ENCODE measurements around the gene SLC12A7.

The SLC12A7 gene

GRCh38 chr5:1045960-1046560 is 65.8 kb downstream of the SLC12A7 start:
- no peak for DNase-seq

GRCh38 chr5:1044117-1044516 is 67.7 kb downstream of the SLC12A7 start:
- no peak for DNase-seq

- no peak for DNase-seq
These were observed 68.5 kb downstream of the SLC12A7 start for GRCh38 chr5:1043327-1043726.

GRCh38 chr5:1042626-1043025 is 69.2 kb downstream of the SLC12A7 start:
- no peak for DNase-seq

GRCh38 chr5:1041225-1042143 is 70.4 kb downstream of the SLC12A7 start:
- no peak for DNase-seq

GRCh38 chr5:1040571-1040970 is 71.3 kb downstream of the SLC12A7 start:
- no peak for DNase-seq

- no peak for DNase-seq
These were observed 72.1 kb downstream of the SLC12A7 start for GRCh38 chr5:1039706-1040260.

GRCh38 chr5:1039210-1039548 is 72.7 kb downstream of the SLC12A7 start:
- DNase-seq = no peak

- DNase-seq = no peak
These were observed 73.2 kb downstream of the SLC12A7 start for GRCh38 chr5:1038417-1039209.

- no peak for DNase-seq
These were observed 74.0 kb downstream of the SLC12A7 start for GRCh38 chr5:1037671-1038416.

- DNase-seq = no peak
These were observed 74.7 kb downstream of the SLC12A7 start for GRCh38 chr5:1037123-1037670.

GRCh38 chr5:1036504-1037122 is 75.2 kb downstream of the SLC12A7 start:
- DNase-seq = no peak

- no peak for DNase-seq
These were observed 76.2 kb downstream of the SLC12A7 start for GRCh38 chr5:1035421-1036405.

- DNase-seq = no peak
These were observed 76.9 kb downstream of the SLC12A7 start for GRCh38 chr5:1034986-1035385.

- no peak for DNase-seq
These were observed 77.4 kb downstream of the SLC12A7 start for GRCh38 chr5:1034421-1034905.

GRCh38 chr5:1033606-1034420 is 78.0 kb downstream of the SLC12A7 start:
- DNase-seq = no peak

GRCh38 chr5:1033178-1033577 is 78.7 kb downstream of the SLC12A7 start:
- no peak for DNase-seq

GRCh38 chr5:1032551-1033027 is 79.3 kb downstream of the SLC12A7 start:
- DNase-seq = no peak

- no peak for DNase-seq
These were observed 79.9 kb downstream of the SLC12A7 start for GRCh38 chr5:1032011-1032410.
